GM21619 (cell line): Measurements from ENCODE around the gene SAMD4B.
A peak's percentile ranks its signal among the peaks of the same experiment; 100 is the strongest.
"Not testable (repeated sequence)": the region's sequence is repeated elsewhere in the genome, so short reads cannot be mapped to it uniquely, and the experiment has no call there.

ENCODE experiments used
- ATAC-seq: cut with Tn5 transposase; IDR thresholded peaks from one replicate; pipeline ENCODE4 v1.9.1; 2021; ENCODE audit not compliant: unreplicated experiment

SAMD4B gene

GRCh38 chr19:39341719-39342604, at the start of gene SAMD4B:
Gene SAMD4B (plus strand): TSS chr19:39342421. CDS start chr19:39356894, 14,473 bp downstream.
- ATAC-seq, result peak; percentile 81

DNA sequence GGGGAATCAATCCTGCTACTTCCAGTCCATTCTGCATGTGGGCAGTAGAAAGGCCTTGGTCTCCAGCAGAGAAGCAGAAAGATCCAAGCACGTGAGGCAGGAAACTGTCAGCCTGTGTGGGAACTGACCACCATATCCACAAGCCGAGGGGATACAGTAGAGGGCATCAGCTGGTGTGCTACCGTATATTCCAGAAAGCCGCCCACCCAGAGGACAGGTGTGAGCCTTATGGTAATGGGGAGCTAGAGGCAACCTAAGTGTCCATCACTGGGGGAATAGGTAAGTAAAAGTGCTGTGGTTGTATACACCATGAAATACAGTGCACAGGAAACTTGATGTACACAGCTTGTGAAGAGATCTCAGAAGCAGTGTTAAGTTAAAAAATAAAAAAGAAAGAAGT, 48.8 kb upstream of the SAMD4B start:
- ATAC-seq, result no peak

- ATAC-seq, result no peak
Observed at GRCh38 chr19:39296055-39296645, 46.1 kb upstream of the SAMD4B start, which contains the start of gene IFNL1. Gene IFNL1 (plus strand): TSS chr19:39296407. CDS start chr19:39296422, 15 bp downstream.

- no peak for ATAC-seq
Observed at GRCh38 chr19:39296906-39297305, 45.3 kb upstream of the SAMD4B start.

DNA sequence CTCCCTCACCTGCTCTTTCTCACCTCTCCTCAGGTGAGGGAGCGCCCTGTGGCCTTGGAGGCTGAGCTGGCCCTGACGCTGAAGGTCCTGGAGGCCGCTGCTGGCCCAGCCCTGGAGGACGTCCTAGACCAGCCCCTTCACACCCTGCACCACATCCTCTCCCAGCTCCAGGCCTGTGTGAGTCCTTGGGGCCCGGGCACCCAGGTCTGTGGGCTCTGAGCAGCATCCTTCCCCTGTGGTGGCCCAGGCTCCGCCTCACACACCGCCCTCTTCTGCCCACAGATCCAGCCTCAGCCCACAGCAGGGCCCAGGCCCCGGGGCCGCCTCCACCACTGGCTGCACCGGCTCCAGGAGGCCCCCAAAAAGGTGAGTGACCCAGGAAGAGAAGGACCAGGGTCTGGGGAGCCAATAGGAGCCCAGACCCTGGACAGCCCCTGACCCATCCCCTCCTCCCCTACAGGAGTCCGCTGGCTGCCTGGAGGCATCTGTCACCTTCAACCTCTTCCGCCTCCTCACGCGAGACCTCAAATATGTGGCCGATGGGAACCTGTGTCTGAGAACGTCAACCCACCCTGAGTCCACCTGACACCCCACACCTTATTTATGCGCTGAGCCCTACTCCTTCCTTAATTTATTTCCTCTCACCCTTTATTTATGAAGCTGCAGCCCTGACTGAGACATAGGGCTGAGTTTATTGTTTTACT, 44.1 kb upstream of the SAMD4B start:
- no peak for ATAC-seq

DNA sequence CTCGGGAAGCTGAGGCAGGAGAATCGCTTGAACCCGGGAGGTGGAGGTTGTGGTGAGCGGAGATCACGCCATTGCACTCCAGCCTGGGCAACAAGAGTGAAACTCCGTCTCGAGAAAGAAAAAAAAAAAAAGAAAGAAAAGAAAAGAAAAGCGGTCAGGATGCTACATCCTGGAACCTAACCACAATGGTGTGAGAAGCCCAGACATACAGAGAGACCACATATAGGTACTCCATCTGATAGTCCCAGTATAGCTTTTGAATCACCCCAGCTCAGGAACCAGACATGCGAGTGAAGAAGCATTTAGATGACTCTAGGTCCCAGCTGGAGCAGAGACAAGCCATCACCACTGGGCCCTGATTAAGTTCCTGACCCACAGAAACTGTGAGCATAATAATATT, 42.8 kb upstream of the SAMD4B start:
- no peak for ATAC-seq

DNA sequence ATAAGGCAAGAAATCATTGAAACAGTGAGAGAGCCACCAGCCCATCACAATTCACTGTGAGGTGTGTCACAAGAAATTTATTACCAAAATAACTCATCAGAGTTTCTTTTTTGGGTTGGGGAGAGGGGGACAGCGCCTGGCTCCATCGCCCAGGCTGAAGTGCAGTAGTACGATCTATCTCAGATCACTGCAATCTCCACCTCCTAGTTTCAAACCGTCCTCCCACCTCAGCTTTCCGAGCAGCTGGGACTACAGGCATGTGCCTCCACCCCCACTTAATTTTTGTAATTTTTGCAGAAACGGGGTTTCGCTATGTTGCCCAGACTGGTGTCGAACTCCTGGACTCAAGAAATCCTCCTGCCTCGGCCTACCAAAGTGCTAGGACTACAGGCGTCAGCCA, 42.4 kb upstream of the SAMD4B start:
- ATAC-seq, result no peak

GRCh38 chr19:39301021-39301420, 41.2 kb upstream of the SAMD4B start:
- no peak for ATAC-seq

DNA sequence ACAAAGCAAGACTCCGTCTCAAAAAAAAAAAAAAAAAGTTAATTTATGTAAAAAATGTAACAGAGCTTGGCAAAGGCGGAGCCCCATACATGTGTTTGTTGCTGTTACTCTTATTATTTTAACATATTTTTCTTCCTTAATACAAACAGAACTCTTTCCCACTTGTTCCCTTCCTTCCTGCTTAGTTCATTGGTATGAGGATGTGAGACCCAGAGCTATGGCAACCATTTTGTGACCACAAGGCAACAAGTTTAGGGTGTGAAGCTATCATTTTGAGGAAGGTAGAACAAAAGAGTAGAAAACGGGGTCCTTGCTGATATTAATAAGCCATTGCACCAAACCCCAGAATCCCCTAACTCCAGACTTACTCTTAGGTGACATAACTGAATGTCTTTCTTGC, 40.7 kb upstream of the SAMD4B start:
- no peak for ATAC-seq

DNA sequence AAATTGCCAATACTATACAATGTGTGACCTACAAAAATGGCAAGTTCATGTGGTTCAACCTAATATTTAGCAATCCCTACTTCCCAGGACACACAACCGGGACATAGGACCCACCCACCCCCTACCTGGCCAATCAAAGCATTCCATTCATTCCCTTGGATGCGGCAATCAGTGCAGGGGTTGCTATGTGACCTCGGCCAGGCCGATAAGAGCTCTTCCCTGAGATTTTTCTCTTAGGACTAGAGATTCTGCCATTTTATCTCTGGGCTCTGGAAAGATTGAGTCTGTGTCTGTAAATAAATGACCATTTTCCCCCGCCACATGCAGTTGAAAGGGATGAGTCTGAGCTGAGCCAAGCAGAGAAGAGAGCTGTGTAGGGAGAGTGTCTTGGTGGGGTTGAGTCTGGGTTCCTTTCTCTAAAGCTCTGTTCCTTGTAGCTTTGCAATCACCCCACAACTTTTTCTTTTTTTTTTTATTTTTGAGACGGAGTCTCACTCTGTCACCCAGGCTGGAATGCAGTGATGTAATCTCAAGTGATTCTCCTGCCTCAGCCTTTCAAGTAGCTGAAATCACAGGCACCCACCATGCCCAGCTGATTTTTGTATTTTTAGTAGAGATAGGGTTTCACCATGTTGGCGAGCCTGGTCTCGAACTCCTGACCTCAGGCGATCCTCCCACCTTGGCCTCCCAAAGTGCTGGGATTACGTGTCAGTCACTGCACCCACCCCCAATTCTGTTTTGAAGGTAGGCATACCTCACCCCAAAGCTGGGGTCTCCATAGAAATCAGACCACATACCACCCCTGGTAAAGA, 38.6 kb upstream of the SAMD4B start:
- ATAC-seq, result no peak

DNA sequence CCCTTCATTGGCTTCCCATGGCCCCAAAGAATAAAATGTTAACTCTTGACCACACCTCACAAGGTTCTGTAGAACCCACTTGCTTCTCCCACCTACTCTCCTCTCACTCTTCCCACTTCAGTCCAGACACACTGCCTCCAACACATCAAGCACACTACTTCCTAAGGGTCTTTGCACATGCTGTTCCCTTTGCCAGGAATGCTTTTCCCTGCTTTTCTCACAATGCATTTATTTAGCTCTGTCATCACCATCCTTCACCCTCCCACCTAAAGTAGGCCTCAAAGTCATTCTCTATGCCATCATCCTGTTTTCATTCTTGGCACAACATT, 38.1 kb upstream of the SAMD4B start:
- no peak for ATAC-seq

- no peak for ATAC-seq
Observed at GRCh38 chr19:39304701-39305571, 37.3 kb upstream of the SAMD4B start.

GRCh38 chr19:39306075-39306474, 36.1 kb upstream of the SAMD4B start:
- ATAC-seq, result no peak

GRCh38 chr19:39307046-39307821, 35.0 kb upstream of the SAMD4B start:
- ATAC-seq, result no peak

DNA sequence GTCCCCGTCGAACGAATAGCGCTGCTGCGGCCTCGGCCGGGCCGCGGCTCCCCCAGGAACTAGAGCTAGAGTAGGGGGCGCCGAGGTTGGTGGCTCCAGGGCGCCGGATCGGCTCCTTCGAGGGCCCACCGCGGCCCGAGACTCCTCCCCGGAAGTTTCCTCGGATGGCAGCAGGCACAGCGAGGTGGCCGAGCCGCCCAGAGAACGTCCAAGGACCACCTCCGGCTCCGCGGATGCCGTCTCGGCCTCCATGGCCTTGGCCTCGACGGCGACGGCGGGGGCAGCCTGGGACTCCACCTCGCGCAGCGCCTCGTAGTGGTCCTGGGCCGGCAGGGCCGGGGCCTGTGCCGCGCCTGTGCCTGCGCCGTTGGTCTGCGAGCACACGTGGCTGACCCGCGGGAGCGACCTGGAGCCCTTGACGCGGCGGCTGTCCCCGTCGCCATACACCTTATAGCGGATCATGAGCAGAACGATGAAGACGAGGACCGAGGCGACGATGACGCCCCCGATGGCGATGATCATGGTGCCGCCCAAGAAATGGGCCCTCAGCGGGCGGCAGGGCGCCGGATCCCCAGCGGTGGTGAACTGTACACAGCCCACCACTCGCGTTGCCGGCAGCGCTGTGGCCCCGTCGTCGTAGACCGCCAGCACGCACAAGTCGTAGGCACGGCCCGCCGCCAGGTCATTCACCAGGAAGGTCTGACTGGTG, 34.2 kb upstream of the SAMD4B start:
- ATAC-seq, result no peak

DNA sequence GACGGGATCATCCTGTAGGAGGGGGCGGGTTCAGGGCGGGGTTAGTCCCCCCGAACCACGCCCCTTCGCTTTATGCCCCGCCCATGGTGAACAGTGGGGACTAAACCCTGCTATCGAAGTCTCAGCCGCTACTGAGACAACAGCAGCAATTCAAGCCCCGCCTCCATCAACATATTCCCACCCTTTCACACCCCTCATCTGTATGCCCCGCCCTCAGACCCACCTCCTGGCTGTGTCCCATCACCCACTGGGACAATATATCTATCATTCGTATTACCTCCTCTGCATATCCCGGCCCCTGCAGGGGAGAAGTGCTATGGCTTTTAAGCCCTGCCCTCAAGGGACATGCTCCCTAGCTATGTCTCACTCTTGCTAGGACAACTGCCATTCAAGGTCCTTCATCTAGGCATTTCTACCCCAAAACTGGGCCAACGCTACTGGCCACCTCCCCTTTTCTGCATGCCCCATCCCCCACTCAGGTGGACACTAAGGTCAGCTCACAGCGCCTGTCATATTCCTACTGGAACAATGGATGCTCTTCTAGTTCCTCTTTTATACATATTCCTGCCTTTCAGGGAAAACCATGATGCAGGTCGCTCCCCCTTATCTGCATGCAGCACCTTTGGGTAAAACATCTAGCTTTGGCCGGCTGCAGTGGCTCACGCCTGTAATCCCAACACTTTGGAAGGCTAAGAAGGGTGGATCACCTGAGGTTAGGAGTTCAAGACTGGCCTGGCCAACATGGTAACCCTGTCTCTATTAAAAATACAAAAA, 33.5 kb upstream of the SAMD4B start:
- no peak for ATAC-seq

- not testable (repeated sequence) for ATAC-seq
Observed at GRCh38 chr19:39309305-39309670, 32.9 kb upstream of the SAMD4B start.
